Osteoblast (primary cell): ENCODE data around the gene ISOC2. TPM values are rescaled to one million over a fixed set of nuclear protein-coding genes. Genes with fewer than 3 reads are reported as not detected.
A peak's percentile ranks its signal among the peaks of the same experiment; 100 is the strongest.

Experiments
- DNase-seq: peaks from one replicate; pipeline ENCODE4 v3.0.0; 2011; ENCODE audit warnings: low spot score, mixed read lengths; ENCODE audit not compliant: insufficient read length; ENCODE audit errors: missing footprints
- H2AFZ ChIP-seq: 2 replicates; pipeline ENCODE4 v1.6.0; 2011; ENCODE audit warnings: mild to moderate bottlenecking, low read length
- H3K27ac ChIP-seq: 2 replicates; pipeline ENCODE4 v1.5.1; 2011; ENCODE audit warnings: mild to moderate bottlenecking, low read depth, low read length, moderate library complexity
- H3K27me3 ChIP-seq: 2 replicates; pipeline ENCODE4 v1.6.0; 2012; ENCODE audit warnings: mild to moderate bottlenecking, control low read depth, inconsistent platforms, low read length, moderate library complexity; ENCODE audit not compliant: insufficient read depth
- H3K36me3 ChIP-seq: 2 replicates; pipeline ENCODE4 v1.5.1; 2011; ENCODE audit warnings: mild to moderate bottlenecking, low read length, control low read depth, moderate library complexity; ENCODE audit not compliant: insufficient read depth
- H3K4me1 ChIP-seq: 2 replicates; pipeline ENCODE4 v1.5.1; 2011; ENCODE audit warnings: mild to moderate bottlenecking, low read length, control low read depth, moderate library complexity; ENCODE audit not compliant: insufficient read depth
- H3K4me2 ChIP-seq: 2 replicates; pipeline ENCODE4 v1.6.0; 2011; ENCODE audit warnings: mild to moderate bottlenecking, low read length; ENCODE audit not compliant: insufficient read depth
- H3K4me3 ChIP-seq: fragments of 200-600 bp; sonication (generic); 3 replicates; pipeline ENCODE4 v1.5.1; 2012; ENCODE audit warnings: mild to moderate bottlenecking, low read length, inconsistent platforms; ENCODE audit not compliant: insufficient read depth
- H3K79me2 ChIP-seq: 2 replicates; pipeline ENCODE4 v1.6.0; 2012; ENCODE audit warnings: mild to moderate bottlenecking, low read length, control low read depth, inconsistent platforms; ENCODE audit not compliant: insufficient read depth
- H3K9me3 ChIP-seq: 2 replicates; pipeline ENCODE4 v1.5.1; 2011; ENCODE audit warnings: low read depth, low read length, control low read depth
- H4K20me1 ChIP-seq: 2 replicates; pipeline ENCODE4 v1.6.0; 2012; ENCODE audit warnings: mild to moderate bottlenecking, low read length, control low read depth; ENCODE audit not compliant: insufficient read depth
- CTCF ChIP-seq: IDR thresholded peaks from 2 replicates; pipeline ENCODE4 v1.5.1; 2011; ENCODE audit warnings: mild to moderate bottlenecking, low read depth, low read length, moderate library complexity; ENCODE audit errors: extremely low read depth
- total RNA-seq: library from RNA; depleted of rRNA; stranded (reverse); fragments of >200 nt; gene quantifications from 2 replicates; pipeline ENCODE4 v1.2.3, GENCODE V29; 2012

The ISOC2 gene
- total RNA-seq, 1 donor, result 65.1 TPM

- no peak overlapping the region for H2AFZ ChIP-seq
- DNase-seq, result no peak
- no peak overlapping the region for H3K4me2 ChIP-seq
- no peaks in the 10 kb centered on the region for H3K36me3 ChIP-seq
- no peak overlapping the region for H3K4me3 ChIP-seq
- no peaks in the 10 kb centered on the region for H3K27me3 ChIP-seq
- no peaks in the 10 kb centered on the region for H3K79me2 ChIP-seq
- no peak overlapping the region for H3K27ac ChIP-seq
- H3K9me3 ChIP-seq, result no peaks in the 10 kb centered on the region
- no peak for TF ChIP-seq CTCF
- no peaks in the 10 kb centered on the region for H4K20me1 ChIP-seq
- H3K4me1 ChIP-seq, result peaks cover 39% of the 10 kb centered on the region
Measured at GRCh38 chr19:55471266-55471665, 9.8 kb upstream of the ISOC2 start.

GRCh38 chr19:55468054-55468393 lies 6.6 kb upstream of the ISOC2 start:
- peak; percentile 12 for TF ChIP-seq CTCF
- Histone ChIP-seq H3K4me2 (peak overlapping the region; percentile 56), H3K4me3 (peak overlapping the region; percentile 31), H3K27ac (peak overlapping the region; percentile 52), H2AFZ (peak overlapping the region; percentile 65), H3K4me1 (peaks cover 20% of the 10 kb centered on the region), H3K79me2 (no peaks in the 10 kb centered on the region), H3K36me3 (no peaks in the 10 kb centered on the region), H4K20me1 (no peaks in the 10 kb centered on the region), H3K27me3 (no peaks in the 10 kb centered on the region), H3K9me3 (no peaks in the 10 kb centered on the region)
- DNase-seq, result no peak

- Histone ChIP-seq H4K20me1 (no peaks in the 10 kb centered on the region), H3K4me1 (peaks cover 15% of the 10 kb centered on the region), H3K79me2 (no peaks in the 10 kb centered on the region), H3K27ac (peak overlapping the region; percentile 66), H3K4me3 (peak overlapping the region; percentile 31), H3K4me2 (peak overlapping the region; percentile 56), H3K27me3 (no peaks in the 10 kb centered on the region), H2AFZ (peak overlapping the region; percentile 65), H3K9me3 (no peaks in the 10 kb centered on the region), H3K36me3 (no peaks in the 10 kb centered on the region)
- peak; percentile 93 for TF ChIP-seq CTCF
- DNase-seq, result peak; percentile 99
Measured at GRCh38 chr19:55467236-55468053, 6.0 kb upstream of the ISOC2 start.

GRCh38 chr19:55466241-55466614 lies 4.8 kb upstream of the ISOC2 start:
- no peak for TF ChIP-seq CTCF
- H3K4me2 ChIP-seq, result no peak overlapping the region
- no peak overlapping the region for H3K4me3 ChIP-seq
- H3K36me3 ChIP-seq, result no peaks in the 10 kb centered on the region
- peaks cover 18% of the 10 kb centered on the region for H3K4me1 ChIP-seq
- no peak for DNase-seq
- no peaks in the 10 kb centered on the region for H4K20me1 ChIP-seq
- H2AFZ ChIP-seq, result no peak overlapping the region
- H3K27ac ChIP-seq, result no peak overlapping the region
- H3K27me3 ChIP-seq, result no peaks in the 10 kb centered on the region
- H3K79me2 ChIP-seq, result peaks cover 1% of the 10 kb centered on the region
- H3K9me3 ChIP-seq, result no peaks in the 10 kb centered on the region
